ENCODE data around the gene HOXB1.
A peak's percentile ranks its signal among the peaks of the same experiment; 100 is the strongest.

The HOXB1 gene

DNA sequence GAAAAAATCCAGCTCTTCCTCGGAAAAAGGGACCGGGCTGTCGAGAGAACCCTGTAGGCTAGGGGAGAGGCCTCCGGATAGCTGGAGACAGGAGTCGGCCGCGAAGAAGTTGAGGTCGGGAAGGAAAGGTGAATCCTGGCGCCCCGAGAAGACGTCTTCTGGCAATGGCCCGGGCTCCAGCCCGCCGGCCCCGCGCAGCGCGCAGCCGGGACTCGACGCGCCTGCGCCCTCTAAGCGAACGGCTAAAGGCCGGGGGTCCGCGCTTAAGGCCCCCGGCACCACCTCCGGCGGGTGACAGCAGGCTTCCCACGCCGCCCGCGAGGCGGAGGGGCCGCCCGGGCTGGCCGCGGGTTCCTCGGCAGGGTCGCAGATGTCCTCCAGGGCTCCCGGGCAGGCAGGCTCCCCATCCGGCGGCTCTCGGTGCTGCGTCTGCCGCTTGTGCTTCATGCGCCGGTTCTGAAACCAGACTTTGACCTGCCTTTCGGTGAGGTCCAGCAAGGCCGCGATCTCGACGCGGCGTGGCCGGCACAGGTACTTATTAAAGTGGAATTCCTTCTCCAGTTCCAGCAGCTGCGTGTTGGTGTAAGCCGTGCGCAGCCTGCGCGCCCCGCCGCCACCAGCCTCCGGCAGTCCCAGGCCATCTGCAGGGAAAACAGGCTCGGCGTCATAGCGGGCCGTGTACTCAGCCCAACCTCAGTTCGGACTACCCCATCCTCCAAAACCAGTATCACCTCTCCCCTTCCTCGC lies 12.5 kb upstream of the HOXB1 start:
- peak; percentile 67 for DNase-seq

GRCh38 chr17:48542698-48543106 lies 11.9 kb upstream of the HOXB1 start:
- DNase-seq: no peak

GRCh38 chr17:48542114-48542656 lies 11.4 kb upstream of the HOXB1 start:
- DNase-seq: peak; percentile 46

DNA sequence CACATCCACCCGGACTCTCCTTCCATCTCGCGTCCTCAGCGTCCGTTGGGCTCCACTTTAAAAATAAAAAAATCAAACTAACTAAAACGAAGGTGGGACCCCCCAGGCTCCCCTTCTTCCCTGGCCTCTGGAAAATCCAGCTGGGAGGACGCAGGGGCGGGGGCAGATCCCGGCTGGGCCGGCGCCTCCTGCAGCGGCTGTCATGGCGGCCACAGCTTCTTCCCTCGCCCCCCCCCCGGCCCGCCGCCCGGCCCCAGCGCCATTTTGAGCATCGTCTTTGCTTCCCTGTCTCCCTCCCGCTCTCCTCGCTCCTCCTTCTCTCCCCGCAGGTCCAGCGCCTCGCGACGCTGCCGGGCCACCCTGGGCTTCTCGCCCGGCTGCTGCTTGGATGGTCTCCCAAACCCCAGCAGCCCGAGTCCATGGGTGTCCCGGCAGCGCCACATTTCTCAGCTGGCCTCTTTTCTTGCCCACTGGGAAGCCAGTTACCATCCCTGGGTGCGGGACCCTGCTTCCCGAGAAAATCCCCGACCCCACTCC lies 10.8 kb upstream of the HOXB1 start:
- peak; percentile 77 for DNase-seq

DNA sequence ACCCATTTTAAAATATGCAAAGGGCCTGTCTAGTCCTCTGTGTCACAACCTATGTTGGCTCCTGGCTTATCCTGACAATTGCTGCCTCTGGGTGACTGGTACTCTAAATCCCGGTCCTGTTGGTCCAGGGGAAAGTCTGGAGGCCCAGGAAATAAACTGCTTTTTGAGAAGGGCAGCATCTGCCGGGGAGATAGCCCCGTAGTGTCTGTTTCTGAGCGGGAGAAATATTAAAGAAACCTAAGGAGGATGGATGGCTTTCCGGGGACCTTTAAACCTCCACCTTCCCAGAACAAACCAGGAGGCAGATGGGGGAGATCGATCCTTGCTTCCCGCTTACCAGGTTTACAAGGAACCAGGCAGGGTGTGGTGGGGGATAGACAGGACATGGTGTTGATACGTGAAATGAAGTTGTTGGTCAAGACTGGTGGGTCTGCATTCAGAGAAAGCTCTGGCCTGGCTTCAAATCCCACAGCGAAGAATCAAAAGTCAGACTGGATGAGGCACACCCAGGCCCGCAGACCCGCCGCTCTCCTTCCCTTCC lies 10.3 kb upstream of the HOXB1 start:
- peak; percentile 38 for DNase-seq

DNA sequence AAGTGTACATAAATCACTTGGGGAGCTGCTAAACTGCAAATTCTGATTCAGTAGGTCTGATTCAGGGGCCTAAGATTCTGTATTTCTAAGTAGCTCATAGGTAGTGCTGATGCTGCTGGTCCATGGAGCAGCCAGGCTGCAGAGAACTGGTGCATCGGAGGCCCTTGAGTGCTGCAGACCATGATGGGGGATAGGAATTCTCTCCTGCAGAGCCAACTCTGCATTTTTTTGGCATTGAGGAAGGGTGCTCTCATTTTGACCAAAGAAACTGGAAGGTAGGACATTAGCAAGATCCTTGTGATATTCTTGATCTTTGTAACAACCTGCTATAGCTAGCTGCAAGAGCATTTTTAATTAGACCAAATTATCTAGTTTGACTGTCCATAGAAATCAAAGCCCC lies 9.4 kb upstream of the HOXB1 start:
- DNase-seq: peak; percentile 44

- peak; percentile 85 for DNase-seq
Measured at GRCh38 chr17:48539177-48539576, 8.4 kb upstream of the HOXB1 start.

DNA sequence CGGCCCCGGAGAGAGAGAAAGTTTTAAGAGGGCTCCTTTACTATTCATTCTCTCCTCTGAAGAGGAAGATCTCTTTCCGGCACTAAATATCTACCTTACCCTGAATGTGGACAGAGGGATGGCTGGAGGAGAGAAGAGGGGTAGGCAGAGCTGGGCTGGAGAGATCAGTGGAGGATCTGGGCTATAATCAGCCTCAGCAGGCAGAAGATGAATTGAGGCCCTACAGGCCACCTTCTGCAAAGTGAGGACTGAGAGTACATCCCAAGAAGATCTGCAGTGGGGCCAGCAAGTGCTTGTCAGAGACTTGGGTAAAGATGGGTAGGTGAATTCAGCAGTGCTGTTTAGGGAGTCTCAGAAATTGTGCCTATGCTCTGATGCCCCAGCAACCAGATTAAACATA lies 6.5 kb upstream of the HOXB1 start:
- DNase-seq: no peak

DNA sequence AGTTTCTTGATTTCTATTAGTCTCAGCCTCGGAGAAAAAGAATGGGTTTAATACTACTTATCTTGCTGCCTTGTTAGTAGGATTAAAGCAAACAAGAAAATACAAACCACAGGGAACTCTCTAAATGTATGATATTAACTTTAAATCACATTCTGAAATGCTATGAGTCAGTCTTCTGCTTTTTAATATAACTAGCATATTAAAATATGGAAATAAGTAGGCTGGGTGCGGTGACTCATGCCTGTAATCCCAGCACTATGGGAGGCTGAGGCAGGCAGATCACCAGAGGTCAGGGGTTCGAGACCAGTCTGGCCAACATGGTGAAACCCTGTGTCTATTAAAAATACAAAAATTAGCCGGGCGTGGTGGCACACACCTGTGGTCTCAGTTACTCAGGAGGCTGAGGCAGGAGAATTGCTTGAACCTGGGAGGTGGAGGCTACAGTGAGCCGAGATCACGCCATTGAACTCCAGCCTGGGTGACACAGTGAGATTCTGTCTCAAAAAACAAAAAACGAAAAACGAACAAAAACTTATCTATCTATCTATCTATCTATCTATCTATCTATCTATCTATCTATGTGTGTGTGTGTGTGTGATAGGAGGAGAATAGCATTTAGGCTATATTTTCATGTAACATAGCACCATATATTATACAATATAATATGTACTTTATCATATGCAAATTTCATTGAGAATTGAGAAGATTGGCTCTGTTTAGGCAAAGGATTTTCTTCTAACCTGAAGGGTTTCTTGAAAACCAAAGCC lies 5.2 kb upstream of the HOXB1 start:
- peak; percentile 37 for DNase-seq

DNA sequence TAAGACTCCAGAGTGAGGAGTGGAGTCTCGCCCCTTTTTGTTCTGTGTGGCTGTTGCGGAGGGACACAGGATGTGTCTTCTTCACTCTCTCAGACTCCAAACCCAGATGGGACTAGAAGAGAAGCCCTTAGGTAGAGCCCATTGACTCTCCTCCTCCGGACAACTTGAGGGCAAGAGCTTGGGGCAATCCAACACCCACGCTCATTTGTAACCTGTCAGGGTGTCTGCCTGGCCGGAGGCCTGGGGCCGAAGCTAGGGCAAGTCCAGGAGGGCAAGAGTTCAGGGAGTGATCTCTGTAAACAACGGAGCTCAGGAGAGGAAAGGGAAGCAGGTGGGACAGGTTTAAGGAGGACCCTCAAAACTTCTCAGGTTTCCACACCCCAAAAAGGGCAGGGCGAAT lies 1.4 kb upstream of the HOXB1 start:
- DNase-seq: no peak

DNA sequence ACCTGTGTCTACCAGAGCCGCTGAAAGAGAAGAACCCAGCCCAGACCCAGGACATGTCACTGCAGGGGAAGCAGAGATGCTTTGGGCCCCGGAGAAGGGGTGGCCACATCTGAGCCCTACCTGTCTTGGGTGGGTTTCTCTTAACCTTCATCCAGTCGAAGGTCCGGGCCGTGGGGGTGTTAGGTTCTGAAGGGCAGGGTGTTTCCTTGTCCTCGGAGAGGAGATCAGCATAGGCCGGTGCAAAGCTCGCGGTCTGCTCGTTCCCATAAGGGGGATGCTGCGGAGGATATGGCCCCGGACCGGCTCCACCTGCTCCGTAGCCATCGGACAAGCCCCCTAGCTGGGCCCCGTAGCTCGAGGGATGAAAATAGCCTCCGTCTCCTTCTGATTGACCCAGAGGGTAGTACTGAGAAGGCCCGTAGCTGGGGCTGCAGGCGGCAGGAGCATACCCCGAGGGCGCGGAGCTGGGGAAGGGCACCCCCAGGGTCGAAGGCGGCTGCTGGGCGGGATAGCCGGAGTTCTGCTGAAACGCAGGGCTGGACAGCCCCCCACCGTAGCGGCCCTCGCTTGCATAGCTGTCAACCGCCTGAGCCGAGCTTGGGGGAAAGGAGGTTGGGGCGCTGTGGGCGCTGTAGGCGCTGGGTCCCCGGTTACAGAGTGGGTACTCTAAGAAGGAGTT lies 464 bp downstream of the HOXB1 start:
- DNase-seq: no peak

GRCh38 chr17:48529683-48530009 lies 1.2 kb downstream of the HOXB1 start:
- no peak for DNase-seq

DNA sequence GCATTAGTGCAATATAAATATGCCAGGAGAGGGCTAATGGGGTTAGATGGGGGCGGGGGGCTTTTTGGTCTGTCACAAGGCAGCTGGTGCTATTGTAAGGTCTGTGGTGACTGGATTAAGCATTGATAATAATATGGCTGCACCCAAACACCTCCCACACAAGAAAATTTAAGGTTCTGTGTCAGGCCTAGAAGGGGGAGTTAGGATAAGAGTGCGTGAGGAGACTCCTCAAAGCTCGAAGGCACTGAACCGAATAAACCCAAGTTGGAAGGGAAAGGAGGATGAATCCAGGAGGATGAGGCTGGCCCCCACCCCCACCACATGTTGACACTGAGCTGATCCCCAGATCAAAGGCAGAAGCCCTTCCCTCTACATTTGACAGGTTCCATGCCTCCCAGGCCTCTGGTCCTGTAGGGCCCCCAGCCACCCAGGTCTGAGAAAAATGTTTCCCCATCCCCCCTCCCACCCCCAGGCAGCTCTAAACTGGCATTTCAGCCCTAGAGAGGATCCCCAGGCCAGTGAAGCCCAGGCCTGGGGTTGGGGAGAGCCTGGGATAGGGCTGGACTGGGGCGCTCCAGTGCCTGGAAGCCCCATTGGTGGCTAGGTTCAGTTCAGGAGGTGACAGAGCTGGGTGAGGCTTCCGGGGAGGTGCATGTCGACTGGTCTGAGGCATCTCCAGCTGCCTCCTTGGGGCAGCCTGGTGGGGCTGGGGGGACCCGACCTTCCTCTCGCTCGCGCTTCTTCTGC lies 1.7 kb downstream of the HOXB1 start:
- no peak for DNase-seq

- no peak for DNase-seq
Measured at GRCh38 chr17:48528153-48528935, 2.5 kb downstream of the HOXB1 start.

GRCh38 chr17:48527547-48527932 lies 3.3 kb downstream of the HOXB1 start:
- no peak for DNase-seq

GRCh38 chr17:48526608-48527546 lies 3.9 kb downstream of the HOXB1 start:
- DNase-seq: no peak

GRCh38 chr17:48523010-48523409 lies 7.8 kb downstream of the HOXB1 start:
- no peak for DNase-seq

- DNase-seq: peak; percentile 35
Measured at GRCh38 chr17:48522031-48522653, 8.7 kb downstream of the HOXB1 start.

DNA sequence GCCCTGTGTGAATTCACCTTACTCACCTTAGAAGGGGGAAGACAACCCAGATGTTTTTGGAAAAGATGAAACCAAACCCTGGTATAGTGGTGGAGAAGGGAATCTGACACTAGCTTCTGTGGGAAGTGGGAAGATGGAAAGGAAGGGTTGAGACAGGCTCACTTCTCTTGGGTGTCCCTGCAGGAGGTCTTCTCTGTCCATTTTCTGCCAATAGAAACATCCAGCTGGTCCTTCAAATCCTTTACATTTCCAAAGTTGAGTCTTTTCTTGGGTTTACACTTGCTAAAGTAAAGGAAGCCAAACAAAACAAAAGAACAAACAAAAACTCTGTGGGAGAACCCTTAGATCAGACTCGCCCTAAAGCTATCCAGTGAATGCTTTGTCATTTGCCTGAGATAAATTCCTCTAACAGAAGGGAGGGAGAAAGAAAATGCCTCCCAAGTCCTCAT lies 10.2 kb downstream of the HOXB1 start:
- peak; percentile 71 for DNase-seq

DNA sequence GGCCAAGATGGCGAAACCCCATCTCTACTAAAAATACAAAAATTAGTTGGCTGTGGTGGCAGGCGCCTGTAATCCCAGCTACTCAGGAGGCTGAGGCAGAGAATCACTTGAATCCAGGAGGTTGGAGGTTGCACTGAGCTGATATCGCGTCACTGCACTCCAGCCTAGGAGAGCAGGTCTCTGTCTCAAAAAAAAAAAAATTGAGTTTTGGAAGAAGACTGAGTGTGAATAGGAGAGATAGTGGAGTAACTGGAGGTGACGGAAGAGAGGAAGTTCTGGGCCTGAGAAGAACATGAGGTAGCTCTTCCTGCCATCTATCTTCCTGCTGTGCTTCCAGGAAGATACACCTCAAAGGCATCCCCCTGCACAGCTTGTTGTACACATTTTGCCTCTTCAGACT lies 11.4 kb downstream of the HOXB1 start:
- no peak for DNase-seq

Data from fibroblast of skin of back (primary cell).